OCI-LY7 (cell line): ENCODE results near the gene CKAP2L.

Source experiments
- CTCF ChIP-seq: fragments of 200-600 bp; sonication (generic); conservative IDR thresholded peaks from 2 replicates; pipeline ENCODE4 v1.5.1; 2014; ENCODE audit warnings: mild to moderate bottlenecking, antibody characterized with exemption, low read length, moderate library complexity, mixed read lengths
- EZH2phosphoT487 ChIP-seq: fragments of 200-600 bp; sonication (generic); IDR thresholded peaks from 2 replicates; pipeline ENCODE4 v1.6.1; 2018; ENCODE audit warnings: low read depth, borderline replicate concordance, mild to moderate bottlenecking, mixed run types, antibody characterized with exemption, low read length, moderate library complexity, mixed read lengths

DNA sequence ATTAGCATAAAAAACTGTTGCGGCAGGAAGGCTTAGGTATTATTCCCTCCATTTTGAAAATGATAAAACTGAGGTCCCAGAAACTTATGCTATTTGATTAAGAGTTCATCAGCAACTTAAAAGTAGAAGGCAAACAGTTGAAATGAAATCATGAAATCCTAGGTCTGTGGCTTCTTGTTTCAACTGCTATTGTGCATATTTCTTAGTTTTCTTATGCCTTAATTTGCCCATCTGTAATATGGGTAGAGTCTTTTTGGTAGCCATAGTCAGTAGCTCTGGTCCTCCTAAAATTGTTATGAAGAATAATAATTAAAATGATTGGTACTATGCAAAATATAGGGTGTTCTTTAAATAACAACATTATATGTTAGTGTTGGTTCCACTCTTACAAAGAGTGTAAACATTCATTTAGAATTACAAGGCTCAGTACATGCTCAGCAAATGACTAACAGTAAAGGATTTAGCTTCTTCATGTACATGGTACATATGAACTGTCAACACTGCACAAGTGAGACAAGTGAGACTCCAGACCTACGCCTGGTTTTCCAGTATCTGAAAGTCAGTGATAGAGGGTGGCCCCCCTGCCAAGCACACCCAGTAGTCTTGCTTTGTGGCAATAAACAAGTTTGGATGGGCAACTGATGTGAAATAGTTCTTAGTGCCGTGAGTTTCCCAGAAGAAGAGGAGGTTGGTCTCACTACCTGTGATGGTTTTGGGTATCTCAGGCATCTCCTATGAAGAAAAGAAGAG, 10.3 kb upstream of the CKAP2L start:
- TF ChIP-seq CTCF (no peak), EZH2phosphoT487 (no peak)
